Activated naive CD8-positive, alpha-beta T cell treated with anti-CD3 and anti-CD28 coated beads for 36 hours (primary cell): ENCODE measurements around the gene KCP. TPM values are rescaled to one million over a fixed set of nuclear protein-coding genes. Genes with fewer than 3 reads are reported as not detected.
"Not testable (repeated sequence)": the region's sequence is repeated elsewhere in the genome, so short reads cannot be mapped to it uniquely, and the experiment has no call there.

Experiments used
- DNase-seq: peaks from one replicate; pipeline ENCODE4 v3.0.0; 2021
- H3K27ac Mint-ChIP-seq: one replicate; pipeline ENCODE4 v1.8.0; 2022; ENCODE audit warnings: mild to moderate bottlenecking, moderate library complexity, mixed read lengths
- H3K27me3 Mint-ChIP-seq: one replicate; pipeline ENCODE4 v1.8.0; 2022; ENCODE audit warnings: mild to moderate bottlenecking, mixed read lengths
- H3K36me3 Mint-ChIP-seq: one replicate; pipeline ENCODE4 v1.8.0; 2021; ENCODE audit warnings: mild to moderate bottlenecking, mixed read lengths
- H3K4me1 Mint-ChIP-seq: one replicate; pipeline ENCODE4 v1.8.0; 2021; ENCODE audit warnings: mixed read lengths
- H3K4me3 Mint-ChIP-seq: one replicate; pipeline ENCODE4 v1.8.0; 2022; ENCODE audit warnings: mild to moderate bottlenecking, moderate library complexity, mixed read lengths
- H3K9me3 Mint-ChIP-seq: one replicate; pipeline ENCODE4 v1.8.0; 2022; ENCODE audit warnings: mixed read lengths
- total RNA-seq, 2 experiments: library from RNA; stranded (reverse); gene quantifications; one replicate each; pipeline ENCODE4 v1.2.3, GENCODE V29; 2021

KCP gene
- total RNA-seq, 2 experiments from 2014 or later: 0.10 to 0.14 TPM

DNA sequence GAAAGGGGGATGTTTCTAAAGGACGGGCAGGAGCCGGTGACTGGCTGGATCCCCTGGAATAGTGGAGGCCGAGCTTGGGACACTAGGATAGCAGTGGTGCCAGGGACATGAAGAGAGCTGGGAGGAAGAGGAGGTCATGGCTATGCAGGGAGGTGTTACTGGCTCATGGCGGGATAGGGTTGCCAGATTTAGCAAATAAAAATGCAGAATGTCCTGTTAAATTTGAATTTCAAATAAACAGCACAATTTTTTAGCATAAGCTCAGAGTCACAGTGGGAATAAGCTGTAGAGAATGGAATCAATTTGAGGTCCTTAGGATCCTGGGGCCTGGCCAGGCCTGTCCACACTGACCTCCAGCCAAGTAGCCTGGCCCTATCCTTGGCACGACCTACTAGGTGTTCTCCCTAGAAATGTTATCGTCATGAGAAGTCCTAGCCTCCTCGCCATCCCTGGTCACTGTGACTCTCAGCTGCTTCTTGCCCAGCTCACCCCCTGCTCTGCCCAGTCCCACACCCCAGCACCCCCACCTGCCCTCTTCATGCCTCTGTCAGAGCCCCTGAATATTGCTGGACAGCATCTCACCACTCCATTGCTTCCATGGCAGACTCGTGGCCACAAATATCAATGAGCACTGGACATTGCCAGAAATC, 7.6 kb upstream of the KCP start:
- DNase-seq: no peak
- no peaks in the 10 kb centered on the region for H3K9me3 Mint-ChIP-seq
- no peaks in the 10 kb centered on the region for H3K36me3 Mint-ChIP-seq
- no peak overlapping the region for H3K4me3 Mint-ChIP-seq
- H3K27me3 Mint-ChIP-seq: peaks cover 63% of the 10 kb centered on the region
- H3K4me1 Mint-ChIP-seq: peaks cover 4% of the 10 kb centered on the region
- no peak overlapping the region for H3K27ac Mint-ChIP-seq

DNA sequence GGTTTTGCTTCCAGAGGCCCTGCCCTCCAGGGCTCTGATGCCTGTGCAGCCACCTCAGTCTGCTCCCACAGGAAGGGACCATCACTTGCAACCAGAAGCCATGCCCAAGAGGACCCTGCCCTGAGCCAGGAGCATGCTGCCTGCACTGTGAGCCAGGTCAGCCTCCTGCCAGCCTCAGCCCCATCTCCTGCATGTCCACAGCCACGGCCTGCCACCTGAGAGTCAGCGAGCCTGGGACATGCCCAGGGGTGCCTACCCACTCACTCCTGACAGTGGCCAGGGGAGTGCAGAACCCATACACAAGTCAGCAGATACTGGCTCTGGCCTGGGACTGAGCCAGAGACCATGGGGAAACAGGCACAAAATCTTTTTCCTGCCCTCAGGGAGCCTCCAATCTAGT, 6.6 kb upstream of the KCP start:
- no peak for DNase-seq
- H3K27me3 Mint-ChIP-seq: peaks cover 63% of the 10 kb centered on the region

DNA sequence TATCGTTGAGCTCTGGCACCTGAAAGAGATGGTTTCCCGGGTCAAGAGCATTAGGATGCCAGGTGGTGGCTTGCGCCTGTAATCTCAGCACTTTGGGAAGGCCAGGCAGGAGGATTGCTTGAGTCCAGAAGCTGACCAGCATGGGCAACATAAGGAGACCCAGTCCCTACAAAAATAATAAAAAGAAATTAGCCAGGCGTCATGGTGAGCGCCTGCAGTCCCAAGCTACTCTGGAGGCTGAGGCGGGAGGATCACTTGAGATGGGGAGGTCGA, 6.1 kb upstream of the KCP start:
- no peaks in the 10 kb centered on the region for H3K36me3 Mint-ChIP-seq
- no peaks in the 10 kb centered on the region for H3K9me3 Mint-ChIP-seq
- DNase-seq: no peak
- no peak overlapping the region for H3K27ac Mint-ChIP-seq
- H3K27me3 Mint-ChIP-seq: peaks cover 63% of the 10 kb centered on the region
- peaks cover 4% of the 10 kb centered on the region for H3K4me1 Mint-ChIP-seq
- H3K4me3 Mint-ChIP-seq: no peak overlapping the region

More for the DNA sequence above, 6.6 kb upstream of the KCP start:
- no peaks in the 10 kb centered on the region for H3K9me3 Mint-ChIP-seq
- H3K4me1 Mint-ChIP-seq: peaks cover 4% of the 10 kb centered on the region
- no peaks in the 10 kb centered on the region for H3K36me3 Mint-ChIP-seq
- no peak overlapping the region for H3K27ac Mint-ChIP-seq
- no peak overlapping the region for H3K4me3 Mint-ChIP-seq

DNA sequence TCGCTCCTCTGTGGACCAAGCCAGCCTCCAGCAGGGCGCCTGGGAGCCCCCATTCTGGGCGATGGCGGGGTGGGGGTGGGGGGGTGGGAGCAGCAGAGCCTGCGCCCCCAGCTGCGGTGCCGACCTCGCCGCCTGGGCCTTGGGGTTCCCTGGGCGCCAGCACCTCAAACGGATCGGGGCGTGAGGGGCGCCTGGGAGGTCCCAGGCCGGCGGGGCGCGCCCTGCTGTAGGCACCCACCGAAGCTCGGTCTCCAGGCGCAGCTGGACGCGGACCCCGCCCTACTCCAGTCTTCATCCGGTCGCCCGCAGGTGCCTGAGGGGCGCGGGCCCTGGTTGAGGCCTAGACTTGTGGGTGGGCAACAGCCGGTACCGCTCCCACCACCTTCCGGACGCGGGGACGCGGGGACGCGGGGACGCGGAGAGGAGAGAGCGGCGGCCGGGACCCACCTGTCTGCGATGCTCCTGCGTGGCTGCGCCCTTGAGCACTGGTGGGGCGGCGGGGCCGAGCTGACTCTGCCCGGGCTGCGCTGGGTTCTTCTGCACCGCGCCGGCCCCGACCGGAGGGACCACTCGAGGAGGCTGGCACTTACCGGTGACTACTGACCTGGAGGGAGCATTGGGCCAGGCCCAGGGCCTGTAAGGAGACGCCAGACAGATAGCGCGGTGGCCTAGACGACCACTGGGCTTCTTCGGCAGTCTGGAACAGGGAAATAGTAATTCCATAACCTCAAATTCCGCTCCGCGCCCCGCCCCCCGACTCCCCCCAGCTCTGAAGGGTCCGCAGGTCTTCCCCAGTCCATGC, 5.5 kb upstream of the KCP start:
- no peaks in the 10 kb centered on the region for H3K9me3 Mint-ChIP-seq
- no peak for DNase-seq
- no peak overlapping the region for H3K27ac Mint-ChIP-seq
- H3K4me1 Mint-ChIP-seq: peaks cover 4% of the 10 kb centered on the region
- no peaks in the 10 kb centered on the region for H3K36me3 Mint-ChIP-seq
- H3K4me3 Mint-ChIP-seq: peak overlapping the region; percentile 72
- H3K27me3 Mint-ChIP-seq: peaks cover 66% of the 10 kb centered on the region

DNA sequence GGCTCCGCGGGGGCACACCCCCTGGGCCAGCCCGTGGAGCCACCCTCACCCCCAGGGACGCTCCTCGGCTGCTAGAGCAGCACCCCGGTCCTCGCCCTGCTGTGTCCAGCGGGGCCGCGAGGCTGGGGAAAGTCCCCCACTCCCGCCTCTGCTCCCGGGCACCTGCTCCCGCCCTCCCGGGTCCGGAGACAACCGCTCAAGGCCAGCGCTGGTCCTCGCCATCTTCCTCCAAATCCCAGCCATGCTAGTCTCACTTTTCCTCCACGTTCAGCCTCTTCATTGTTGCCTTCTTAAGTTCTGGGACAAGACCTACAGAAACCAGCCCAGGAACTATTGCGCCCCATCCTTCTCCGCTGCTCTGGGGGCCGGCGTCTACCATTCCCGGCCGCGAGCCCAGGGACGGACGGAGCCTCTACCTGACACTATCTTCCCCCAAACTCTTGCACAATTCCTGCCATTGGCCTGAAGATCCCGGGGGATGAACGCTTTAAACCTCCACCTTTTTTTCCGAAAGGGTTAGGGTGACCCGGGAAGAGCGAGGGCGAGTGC, 4.8 kb upstream of the KCP start:
- Mint-ChIP-seq H3K27ac (no peak overlapping the region), H3K4me1 (peaks cover 4% of the 10 kb centered on the region), H3K36me3 (no peaks in the 10 kb centered on the region), H3K9me3 (no peaks in the 10 kb centered on the region), H3K4me3 (peak overlapping the region; percentile 72), H3K27me3 (peaks cover 67% of the 10 kb centered on the region)
- DNase-seq: no peak

DNA sequence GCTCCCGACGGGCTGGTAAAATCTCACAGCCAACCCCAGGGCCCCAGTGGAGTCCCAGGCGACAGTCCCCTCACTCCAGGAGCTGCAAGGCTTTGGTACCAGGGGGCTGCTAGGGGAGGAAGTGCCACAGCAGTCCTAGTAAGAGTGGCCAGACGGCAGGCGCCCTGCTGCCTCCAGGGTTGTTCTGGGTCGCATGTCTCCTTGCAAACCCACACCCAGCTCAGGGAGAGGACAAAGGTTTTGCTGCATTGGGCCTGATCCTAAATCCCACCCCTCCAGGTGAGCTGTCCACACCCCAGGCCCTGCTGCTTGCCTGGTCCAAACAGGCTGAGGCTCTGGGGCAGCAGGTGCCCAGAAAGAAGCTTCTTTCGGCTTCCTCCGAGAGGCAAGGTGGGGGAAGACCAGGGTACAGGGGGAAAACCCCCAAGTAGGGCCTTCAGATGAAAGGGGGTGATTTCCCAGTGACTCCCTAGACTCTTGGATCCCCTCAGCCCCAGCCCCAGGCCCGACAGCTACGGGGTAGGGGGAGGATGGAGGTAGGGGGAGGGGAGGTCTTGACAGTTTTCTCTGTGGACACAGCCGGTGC, 4.2 kb upstream of the KCP start:
- Mint-ChIP-seq H3K4me3 (no peak overlapping the region), H3K4me1 (peaks cover 4% of the 10 kb centered on the region), H3K27me3 (peaks cover 74% of the 10 kb centered on the region), H3K36me3 (no peaks in the 10 kb centered on the region), H3K9me3 (no peaks in the 10 kb centered on the region), H3K27ac (no peak overlapping the region)
- DNase-seq: no peak

DNA sequence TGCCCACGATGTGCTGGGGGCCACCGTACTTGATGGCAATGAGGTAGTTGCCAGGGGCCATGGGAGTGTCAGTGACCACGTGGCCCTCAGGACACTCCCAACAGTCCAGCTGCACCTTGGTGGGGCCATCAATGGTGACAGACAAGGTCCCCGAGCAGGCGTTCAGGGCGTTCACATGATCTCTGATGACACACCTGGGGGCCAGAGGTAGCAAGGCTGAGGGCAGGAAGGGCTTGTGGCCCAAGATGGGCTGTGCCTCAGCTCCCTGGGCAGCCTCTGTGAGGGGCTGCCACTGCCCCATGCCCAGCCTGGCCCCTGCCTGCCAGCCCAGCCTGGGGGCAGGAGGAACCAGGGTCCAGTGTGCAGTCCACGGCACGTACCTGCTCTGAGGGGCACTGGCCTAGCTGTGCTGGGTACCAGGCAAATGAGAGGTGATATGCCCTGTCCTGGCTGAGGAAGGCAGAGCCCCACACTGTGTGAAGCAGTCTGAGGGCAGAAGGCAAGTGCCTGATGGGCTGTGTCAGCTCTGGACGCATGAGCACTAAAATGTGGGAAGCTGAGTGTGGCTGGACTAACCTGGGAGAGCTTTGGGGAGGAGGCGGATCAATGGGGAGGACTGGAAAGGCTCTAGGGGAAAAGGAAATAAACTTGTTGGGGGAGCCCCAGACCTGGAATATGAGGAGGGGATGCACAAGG, 3.5 kb upstream of the KCP start:
- H3K27me3 Mint-ChIP-seq: peaks cover 77% of the 10 kb centered on the region
- no peaks in the 10 kb centered on the region for H3K9me3 Mint-ChIP-seq
- no peak overlapping the region for H3K4me3 Mint-ChIP-seq
- DNase-seq: no peak
- peaks cover 4% of the 10 kb centered on the region for H3K4me1 Mint-ChIP-seq
- no peak overlapping the region for H3K27ac Mint-ChIP-seq
- H3K36me3 Mint-ChIP-seq: no peaks in the 10 kb centered on the region

DNA sequence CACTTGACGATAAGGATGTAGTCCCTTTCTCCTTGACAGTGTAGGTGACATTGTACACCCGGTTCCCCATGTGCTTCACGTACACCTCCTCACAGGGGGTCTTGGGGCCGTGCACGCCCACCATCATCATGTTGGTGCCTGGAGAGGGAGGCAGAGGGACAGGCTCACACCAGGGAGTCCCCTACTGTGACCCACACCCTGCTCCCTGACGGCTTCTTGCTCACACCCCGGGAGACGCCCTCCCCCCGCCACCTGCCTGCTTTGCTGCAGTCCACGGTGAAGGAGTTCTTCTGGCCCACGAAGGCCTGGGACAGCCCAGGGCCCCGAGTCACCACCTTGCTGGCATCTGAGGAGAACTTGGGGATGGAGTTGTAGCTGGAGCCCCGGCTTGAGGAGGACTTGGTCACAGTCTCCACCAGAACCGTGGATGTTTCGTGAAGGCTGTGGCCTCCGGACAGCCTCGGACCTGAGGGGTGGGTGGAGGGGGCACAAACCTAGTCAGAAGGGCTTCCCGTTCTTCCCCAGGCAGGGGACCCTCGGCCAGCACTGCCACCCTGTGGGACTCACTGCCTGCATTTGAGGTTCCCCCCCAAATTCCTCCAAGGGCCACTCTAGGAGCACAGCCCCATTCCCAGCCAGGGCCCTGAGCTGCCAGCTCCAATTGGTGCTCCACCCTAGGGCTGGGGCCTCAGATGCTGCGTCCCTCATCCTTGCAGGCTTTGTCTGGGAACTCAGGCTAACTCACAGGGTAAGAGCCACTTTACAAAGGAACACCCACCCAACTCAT, 2.4 kb upstream of the KCP start:
- not testable (repeated sequence) for H3K9me3 Mint-ChIP-seq, H3K4me3 Mint-ChIP-seq, H3K36me3 Mint-ChIP-seq, H3K4me1 Mint-ChIP-seq, H3K27ac Mint-ChIP-seq, DNase-seq
- H3K27me3 Mint-ChIP-seq: peaks cover 77% of the 10 kb centered on the region

DNA sequence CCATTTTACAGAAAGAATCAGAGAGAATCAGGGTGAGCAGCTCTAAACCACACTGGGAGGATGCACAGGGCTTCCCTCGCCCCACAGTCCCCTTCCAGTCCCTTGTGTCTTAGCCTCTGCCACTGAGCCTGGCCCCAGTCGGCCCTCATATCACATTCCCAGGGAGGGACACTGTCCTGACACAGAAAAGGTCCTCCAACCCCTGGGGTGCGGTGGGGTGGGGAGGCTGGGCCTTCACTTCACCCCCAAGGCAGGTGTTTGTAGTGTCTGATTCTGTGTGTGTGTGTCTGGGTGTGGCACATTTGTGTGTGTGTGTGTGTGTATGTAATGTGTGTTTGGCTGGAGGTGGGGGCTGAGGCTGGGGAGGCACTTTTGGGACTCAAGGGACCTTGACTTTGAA, 1.8 kb upstream of the KCP start:
- Mint-ChIP-seq H3K4me3 (no peak overlapping the region), H3K27me3 (peaks cover 76% of the 10 kb centered on the region), H3K9me3 (no peaks in the 10 kb centered on the region), H3K27ac (no peak overlapping the region), H3K4me1 (peaks cover 4% of the 10 kb centered on the region), H3K36me3 (no peaks in the 10 kb centered on the region)
- no peak for DNase-seq

DNA sequence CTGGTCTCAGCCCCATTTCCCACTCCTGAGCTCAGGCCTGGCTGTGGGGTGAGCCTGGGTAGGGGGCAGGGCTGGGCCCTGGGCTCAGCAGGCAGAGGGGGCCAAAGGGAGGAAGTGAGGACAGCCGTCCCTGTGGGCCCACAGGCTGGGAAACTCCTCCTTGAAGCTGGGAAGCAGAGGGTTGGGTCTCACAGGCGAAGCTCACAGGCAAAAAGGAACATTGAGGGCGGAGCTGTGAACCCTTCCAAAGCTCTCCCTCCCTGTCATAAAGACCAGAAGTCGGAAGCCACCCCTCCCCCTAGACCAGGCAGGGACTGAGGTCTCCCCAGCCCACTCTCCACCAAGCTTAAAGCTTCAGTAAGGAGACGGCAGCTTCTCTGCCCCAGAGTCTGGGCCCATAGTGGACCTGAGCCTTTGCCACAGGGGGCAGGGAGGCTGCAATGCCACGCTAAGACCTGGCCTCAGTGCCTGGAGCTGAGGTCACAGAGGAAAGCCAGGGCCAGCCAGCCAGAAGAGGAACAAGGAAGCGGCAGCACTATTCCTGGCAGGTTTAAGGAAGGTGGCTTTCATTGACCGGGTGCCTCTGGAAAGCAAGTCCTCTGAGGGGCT, 1.0 kb upstream of the KCP start:
- H3K9me3 Mint-ChIP-seq: no peaks in the 10 kb centered on the region
- H3K4me1 Mint-ChIP-seq: peaks cover 4% of the 10 kb centered on the region
- no peaks in the 10 kb centered on the region for H3K36me3 Mint-ChIP-seq
- H3K27me3 Mint-ChIP-seq: peaks cover 69% of the 10 kb centered on the region
- H3K27ac Mint-ChIP-seq: no peak overlapping the region
- DNase-seq: no peak
- no peak overlapping the region for H3K4me3 Mint-ChIP-seq

DNA sequence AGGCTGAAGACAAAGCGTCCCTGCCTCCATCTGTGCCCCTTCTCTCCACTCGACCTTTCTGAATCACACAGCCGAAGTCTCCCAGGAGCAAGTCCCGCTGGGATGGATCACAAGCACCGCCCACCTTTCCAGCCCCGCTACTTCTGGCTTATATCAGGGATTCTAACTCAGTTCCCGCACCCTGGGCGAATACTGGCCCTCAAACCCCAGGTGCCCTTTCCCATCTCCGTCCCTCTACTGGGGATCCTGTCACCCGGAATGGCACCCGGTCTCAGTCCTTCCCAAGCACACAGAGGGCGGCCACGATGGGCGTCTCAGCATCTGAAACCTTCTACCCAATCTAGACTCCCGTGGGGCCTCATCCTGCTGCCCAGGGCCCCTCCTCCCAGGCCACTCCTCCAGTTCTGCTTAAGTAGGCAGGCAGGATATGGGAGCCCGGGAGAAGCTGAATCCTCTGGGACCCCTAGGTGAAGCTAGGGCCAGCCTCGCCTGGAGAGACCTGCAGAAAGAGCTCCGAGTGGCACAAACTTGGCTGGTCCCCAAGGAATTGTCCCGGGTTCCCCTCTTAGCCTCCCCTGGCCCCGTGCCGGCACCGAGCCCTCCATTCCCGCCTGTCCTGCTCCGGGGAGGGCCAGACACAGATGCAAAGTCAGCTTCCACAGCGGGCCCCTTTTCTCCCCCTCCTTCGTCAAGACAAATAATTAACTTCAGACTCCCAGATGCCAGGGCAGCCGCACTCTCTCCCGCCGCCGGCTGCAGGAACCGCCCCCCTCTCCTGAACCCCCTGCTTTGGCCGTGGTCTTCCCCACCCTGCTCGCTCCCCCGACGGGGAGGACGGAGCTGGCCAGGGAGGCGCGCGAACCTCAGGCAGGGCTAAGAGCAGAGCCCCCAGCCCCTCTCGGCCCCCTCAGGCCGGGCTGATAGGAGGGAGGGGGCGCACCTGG, 612 bp downstream of the KCP start:
- Mint-ChIP-seq H3K27ac (no peak overlapping the region), H3K4me1 (no peaks in the 10 kb centered on the region), H3K9me3 (no peaks in the 10 kb centered on the region), H3K36me3 (no peaks in the 10 kb centered on the region), H3K27me3 (peaks cover 62% of the 10 kb centered on the region), H3K4me3 (no peak overlapping the region)
- no peak for DNase-seq

DNA sequence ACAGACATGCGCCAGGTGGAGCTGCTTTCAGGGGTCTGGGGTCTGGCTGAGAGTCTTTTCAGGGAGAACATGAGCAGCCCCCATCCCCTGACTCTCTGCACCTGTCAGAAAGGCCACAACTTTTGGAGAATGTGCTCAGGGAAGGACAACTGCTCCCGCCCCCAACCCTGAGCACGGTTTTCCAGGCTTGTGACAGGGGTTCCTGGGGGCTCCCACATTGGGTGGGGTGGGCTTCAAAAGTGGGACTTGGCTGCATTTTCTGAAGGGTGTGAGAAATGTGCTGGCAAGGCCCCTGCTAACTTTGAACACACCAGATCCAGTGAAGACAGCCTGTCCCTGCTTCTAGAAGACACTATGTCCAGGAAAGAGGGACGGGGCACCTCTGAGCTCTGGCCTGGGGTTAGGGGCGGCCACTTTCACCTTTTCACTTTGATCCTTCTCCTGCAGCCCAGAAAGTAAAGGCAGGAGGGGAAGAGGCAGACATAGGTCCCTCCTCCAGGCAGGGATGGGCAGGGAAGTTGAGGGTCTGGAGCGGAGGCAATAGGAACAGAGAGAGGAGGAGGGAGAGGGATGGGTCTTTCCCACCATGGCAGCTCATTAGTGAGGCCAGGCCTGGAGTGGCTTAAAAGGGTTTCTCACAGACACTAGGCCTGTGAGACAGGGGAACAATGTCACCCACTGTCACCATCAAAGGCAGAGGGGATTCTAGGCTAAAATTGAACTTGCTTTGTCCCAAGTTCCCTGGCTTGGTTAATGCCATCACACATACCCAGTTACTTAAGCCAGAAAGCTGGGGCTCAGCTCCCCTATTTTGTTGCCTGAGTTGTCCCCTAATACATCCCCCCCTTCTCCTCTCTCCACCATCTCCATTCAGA, 1.5 kb downstream of the KCP start:
- Mint-ChIP-seq H3K36me3 (no peaks in the 10 kb centered on the region), H3K4me3 (no peak overlapping the region), H3K4me1 (no peaks in the 10 kb centered on the region), H3K9me3 (no peaks in the 10 kb centered on the region), H3K27me3 (peaks cover 56% of the 10 kb centered on the region), H3K27ac (no peak overlapping the region)
- DNase-seq: no peak
